ENCODE measurements around the gene STKLD1.
"Not testable (repeated sequence)": the region's sequence is repeated elsewhere in the genome, so short reads cannot be mapped to it uniquely, and the experiment has no call there.

The STKLD1 gene

DNA sequence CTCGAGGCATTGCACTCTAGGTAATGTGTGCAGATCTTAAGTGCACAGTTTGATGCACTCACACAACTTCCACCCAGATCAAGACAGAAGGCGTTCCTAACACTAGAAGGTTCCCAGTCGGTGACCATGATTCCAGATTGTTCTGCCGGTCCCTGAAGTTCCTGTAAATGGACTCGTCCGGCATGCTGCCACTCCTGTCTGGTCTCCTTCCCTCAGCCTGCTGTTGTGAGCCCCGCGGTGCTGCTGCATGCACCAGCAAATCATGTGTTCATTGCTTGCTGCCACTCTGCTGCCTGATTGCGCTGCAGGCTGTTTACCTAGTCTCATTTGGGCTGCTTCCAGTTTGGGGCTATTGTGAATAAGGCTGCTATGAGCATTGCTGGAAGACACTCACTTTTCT is 11.5 kb downstream of the STKLD1 start:
- DNase-seq, result no peak

GRCh38 chr9:133389025-133389557 is 12.9 kb downstream of the STKLD1 start:
- DNase-seq, result no peak

DNA sequence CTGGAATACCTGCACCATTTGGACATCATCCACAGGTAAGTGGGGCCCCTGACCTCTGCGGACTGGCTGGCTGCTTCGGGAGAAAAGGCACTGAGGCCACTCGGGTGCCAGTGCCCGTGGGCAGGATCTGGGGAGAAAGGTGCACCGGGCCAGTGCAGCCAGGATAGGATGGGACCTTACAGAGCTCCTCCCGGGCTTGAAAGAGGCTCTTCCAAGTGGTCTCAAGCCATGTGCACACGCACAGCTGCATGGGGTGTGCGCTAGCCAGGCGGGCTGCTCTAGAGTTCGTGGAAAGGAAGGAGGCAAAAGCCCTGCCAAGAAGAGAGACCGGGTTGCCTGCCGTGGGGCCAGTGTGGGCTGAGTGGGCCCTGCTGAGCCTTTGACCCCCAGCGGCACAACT is 13.4 kb downstream of the STKLD1 start:
- no peak for DNase-seq

DNA sequence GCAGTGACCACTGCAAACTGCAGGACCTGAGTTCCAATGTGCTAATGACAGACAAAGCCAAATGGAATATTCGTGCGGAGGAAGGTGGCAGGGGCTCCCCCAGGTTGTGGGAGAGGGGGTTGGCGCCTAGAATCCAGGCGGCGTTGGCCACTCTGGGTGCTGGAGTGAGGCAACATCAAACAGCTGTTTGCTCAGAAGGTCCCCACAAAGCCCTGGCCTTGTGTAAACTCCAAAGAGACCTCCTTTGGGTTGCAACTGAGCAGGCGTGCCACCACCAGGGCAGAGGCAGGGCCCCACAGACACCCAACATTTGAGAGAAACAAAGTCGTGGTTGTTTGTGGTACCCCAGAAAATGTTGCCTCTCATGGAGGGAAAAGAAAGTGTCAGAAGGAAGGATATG is 14.5 kb downstream of the STKLD1 start:
- DNase-seq, result no peak

- not testable (repeated sequence) for DNase-seq
Measured at GRCh38 chr9:133391449-133391848, 15.3 kb downstream of the STKLD1 start.

GRCh38 chr9:133392308-133392707 is 16.1 kb downstream of the STKLD1 start:
- not testable (repeated sequence) for DNase-seq

DNA sequence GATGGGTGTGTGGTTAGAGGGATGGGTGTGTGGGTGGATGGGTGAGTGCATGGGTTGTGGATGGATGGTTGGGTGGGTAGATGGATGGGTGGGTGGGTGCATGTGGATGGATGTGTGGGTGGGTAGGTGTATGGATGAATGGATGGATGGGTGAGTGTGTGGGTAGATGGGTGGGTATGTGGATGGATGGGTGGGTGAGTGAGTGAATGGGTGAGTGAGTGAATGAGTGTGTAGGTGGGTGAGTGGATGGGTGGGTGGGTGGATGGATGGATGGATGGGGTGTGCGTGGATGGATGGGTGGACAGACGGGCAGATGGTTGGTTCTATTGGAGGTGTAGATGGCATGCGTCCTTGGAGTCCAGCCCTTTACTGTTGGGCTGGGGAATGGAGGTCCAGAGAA is 17.2 kb downstream of the STKLD1 start:
- no peak for DNase-seq

DNA sequence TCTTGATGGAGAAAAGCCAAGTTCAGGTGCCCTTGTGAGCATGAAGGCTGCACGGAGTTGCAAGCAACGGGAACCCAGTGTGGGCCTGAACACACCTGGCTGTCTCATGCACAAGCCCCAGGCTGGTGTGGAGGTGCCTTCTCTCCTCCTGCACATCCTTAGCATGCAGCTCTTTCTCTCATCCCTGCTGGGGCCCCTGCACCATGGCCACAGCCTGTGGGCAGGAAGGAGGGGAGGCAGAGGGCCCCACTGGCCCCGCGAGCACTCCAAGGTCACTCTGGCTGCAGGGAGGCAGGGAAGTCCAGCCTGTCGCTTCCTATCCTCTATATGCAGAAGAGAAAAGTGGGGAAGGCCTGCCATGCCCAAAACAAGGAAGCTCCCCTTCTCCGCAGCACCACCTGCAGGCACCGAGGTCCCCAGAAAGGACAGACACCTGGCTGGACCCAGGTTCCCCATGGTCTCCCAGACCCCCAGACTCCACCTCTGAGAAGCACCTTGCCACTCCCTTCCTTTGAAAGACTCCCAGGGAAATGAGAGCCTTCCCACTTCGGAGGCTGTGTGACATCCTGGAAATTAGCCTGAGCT is 18.6 kb downstream of the STKLD1 start:
- no peak for DNase-seq

DNA sequence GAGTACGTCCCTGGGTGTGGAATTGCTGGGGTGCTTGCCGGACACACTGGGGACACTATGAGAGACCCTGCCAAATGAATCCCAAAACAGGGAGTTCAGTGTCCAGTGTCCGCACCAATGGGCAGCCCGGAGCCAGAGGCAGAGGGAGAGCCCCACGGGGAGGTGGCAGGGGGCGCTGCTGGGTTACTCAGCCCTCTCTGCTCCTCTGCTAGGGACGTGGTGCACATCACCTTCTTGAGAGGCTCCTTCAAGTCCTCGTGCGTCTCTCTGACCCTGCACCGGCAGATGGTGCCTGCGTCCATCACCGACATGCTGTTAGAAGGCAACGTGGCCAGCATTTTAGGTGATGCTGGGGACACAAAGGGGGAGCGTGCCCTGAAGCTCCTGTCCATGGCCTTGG is 20.8 kb downstream of the STKLD1 start:
- no peak for DNase-seq

DNA sequence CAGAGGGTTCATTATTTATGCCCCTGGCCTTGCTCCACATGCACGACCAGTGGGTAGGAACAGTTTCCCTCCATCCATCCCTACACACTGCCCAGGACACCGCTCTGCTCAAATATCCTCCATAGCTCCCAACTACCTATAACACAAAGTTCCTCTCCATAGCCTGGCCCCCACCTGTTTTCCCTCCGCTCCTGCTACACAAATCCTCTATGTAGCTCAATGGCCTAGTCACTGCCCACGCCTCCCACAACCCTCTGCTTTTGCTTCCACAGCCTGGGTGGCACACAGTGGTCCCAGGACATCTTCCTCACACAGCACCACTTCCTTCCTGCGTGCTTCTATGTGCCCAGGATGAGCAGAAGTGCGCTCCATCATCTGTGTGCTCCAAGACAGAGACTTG is 21.2 kb downstream of the STKLD1 start:
- DNase-seq, result no peak

DNA sequence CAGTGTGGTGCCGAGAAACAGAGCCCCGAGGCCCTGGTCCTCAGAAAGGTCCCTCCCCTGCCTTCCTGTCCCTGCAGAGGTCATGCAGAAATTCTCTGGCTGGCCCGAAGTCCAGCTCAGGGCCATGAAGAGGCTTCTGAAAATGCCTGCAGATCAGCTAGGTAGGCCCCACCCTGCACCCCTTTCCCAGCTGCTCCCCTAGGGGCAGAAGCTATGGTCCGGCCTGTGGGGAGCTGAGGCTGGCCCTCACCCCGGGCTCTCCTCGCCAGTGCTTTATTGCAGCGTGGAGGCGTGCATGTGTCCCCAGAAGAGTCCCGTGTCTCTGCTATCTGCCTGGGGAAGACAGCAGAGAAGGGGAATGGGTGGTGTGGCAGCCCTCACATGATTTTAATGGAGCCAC is 21.7 kb downstream of the STKLD1 start:
- DNase-seq, result no peak

DNA sequence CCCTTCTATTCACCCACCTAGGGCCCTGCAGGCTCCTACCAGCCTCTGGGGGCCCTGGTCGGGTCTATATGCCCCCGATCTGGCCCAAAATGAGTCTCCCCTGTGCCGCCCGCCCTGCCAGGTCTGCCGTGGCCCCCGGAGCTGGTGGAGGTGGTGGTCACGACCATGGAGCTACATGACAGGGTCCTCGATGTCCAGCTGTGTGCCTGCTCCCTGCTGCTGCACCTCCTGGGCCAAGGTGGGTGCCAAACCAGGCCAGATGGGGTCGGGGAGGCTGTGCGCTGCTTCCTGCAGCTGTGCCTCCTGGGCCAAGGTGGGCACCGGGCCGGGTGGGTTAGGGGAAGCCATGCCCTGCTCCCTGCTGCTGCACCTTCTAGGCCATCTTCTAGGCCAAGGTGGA is 24.1 kb downstream of the STKLD1 start:
- no peak for DNase-seq

DNA sequence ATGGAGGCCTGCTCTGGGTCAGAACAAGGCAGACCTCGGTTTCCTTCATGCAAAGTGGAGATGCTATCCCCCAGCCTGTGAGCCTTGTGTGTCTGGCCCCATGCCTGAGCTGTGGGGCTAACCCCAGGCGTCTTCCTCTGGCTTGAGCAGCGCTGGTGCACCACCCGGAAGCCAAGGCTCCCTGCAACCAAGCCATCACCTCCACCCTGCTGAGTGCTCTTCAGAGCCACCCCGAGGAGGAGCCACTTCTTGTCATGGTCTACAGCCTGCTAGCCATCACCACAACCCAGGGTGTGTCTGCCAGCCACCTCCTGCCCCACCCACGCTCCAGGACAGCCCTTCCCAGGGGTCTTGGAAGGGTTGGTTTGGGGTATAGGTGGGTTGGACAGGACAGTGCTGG is 25.4 kb downstream of the STKLD1 start:
- no peak for DNase-seq

DNA sequence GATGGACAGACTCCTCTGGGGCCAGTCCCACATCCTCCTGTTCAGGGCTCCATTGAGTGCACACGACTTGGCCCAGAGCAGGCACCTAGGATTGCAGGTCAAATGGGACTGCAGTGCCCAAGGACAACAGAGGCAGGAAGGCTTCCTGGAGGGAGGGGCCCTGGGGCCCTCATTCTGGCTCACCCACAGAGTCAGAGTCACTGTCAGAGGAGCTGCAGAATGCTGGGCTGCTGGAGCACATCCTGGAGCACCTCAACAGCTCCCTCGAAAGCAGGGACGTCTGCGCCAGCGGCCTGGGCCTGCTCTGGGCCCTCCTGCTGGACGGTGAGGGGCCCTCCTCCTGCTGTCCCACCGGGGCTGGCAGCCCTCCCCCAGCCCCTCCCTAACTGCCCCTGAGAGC is 26.5 kb downstream of the STKLD1 start:
- DNase-seq, result no peak

DNA sequence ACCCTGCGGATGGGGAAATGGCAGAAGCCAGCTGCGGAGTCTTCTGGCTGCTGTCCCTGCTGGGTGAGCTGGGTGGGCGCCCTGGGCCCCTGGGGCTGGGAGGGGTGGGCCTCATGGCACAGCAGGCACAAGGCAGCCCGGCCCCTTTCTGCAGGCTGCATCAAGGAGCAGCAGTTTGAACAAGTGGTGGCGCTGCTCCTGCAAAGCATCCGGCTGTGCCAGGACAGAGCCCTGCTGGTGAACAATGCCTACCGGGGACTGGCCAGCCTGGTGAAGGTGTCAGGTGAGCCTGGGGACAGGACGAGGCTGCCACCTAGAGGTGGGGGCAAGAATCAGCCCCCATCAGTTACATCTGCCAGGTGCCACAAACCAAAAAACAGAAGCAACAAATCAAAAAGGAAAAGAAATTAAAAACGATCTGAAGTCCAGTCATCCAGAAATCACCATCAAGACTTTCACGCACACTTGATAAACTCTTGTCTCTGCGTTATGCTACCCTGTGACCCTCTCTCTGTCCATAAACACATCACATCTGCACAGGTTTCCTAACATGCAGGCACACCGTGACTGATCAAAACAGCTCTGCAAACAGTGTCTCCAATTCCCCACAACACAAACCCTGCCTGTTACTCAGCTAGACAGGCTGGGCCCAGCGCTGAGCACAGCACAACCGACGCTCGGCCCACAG is 27.7 kb downstream of the STKLD1 start:
- no peak for DNase-seq

GRCh38 chr9:133404454-133405002 is 28.4 kb downstream of the STKLD1 start:
- no peak for DNase-seq

DNA sequence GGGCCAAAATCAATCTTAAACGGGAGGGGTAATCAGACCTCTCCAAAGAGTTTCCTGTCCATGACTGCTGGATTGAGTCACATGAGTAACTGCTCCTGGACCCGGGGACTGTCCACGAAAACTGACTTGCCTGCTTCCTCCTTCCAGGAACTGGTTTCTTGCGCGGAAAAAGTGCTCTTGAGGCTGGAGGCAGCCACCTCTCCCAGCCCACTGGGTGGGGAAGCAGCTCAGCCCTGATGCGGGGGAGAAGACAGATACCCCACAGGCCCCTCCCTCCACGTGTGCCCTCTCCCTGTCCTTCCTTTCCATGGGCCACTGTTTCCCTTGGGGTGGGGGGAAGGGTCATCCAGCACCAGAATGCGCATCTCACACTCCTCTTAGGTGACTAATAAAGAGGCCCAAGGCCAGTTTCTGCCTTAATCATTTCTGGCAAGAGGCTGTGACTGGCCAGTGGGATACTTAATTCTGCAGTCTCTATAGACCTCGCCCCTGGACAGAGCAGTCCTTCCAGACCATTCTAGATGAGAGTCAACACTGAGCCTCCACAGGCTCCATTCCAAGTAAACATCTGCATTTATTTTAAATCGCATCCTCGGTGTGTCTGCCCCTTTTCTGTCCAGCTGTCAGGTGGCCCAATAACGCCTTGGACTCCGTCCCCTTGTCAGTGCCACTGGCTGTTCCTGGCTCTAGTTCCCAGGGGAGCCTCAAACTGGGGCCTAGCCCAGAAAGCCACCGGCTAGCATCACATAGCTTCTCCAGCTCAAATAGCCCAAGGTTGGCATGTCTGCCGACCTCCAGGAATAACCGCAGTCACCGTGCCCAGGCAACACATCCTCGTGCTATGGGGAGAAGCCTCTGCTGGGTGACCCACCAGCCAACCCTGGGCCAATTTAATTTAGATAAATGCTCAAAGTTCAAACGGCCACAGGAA is 29.6 kb downstream of the STKLD1 start:
- DNase-seq, result no peak

DNA sequence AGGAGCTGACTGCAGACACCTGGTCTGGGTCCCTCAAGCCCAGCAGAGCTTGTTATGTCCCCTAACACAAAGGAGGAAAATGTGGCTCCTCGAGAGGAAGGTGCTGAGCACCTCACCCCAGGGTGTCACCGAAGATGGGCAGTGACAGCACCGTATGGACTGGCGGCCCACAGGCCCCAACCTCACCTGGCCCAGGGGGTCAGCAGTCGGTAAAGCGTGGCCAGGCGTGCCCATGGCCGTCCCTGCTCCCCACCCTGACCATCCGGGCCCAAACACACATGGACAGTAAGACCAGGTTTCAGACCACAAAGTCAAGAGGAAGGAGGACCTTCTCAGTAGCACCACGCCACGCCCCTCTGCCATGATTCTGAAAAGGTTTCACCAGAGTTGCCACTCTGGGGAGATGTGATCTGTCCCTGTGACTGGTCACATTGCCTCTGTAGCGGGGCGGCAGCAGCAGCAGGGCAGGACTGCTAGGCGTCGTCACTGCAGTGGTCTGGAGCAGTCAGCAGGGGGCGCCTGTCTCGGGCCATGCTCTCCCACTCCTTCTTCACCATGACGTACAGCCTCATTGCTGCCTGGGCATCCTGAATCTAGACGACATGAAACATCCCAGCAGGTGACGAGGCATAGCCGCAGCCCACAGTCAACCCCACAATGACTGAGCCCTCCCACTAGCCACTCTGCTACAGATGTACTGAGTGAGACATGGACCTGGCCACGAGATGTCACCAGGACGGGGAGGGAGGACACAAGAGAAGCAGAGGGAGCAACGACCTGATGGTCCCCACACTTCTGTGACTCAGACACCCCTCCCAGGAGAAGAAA is 30.5 kb downstream of the STKLD1 start:
- DNase-seq, result peak; percentile 23 to 64

DNA sequence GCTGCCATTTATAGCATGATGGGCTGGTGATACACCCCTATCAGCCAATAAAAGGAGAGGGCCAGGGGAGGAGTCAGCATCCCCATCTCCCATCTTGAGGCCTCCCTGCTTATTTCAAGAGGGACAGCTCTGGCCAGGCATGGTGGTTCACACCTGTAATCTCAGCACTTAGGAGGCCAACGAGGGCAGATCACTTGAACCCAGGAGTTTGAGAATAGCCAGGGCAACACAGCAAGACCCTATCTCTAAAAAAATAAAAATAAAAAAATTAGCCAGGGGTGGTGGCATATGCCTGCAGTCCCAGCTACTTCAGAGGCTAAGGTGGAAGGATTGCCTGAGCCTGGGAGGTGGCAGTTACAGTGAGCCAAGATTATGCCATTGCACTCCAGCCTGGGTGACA is 31.9 kb downstream of the STKLD1 start:
- DNase-seq, result no peak

DNA sequence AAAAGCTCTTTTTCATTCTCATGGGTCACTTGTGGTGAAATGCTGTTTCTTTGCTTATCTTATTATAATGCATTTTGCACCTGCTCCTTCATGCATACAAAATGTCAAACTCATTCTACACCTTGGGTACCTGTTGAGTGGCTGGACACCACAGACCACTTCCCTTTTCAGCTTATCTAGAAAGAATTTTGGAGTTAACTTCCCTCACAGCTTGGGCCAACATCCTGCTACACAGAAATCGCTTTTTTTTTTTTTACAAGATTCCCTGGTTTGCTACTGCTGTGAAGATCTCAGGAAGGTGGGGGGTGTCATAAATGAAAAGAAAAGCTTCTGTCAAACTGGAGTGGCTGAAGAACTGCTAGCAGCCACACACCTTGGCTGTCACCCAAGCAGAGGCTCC is 39.0 kb downstream of the STKLD1 start:
- no peak for DNase-seq

DNA sequence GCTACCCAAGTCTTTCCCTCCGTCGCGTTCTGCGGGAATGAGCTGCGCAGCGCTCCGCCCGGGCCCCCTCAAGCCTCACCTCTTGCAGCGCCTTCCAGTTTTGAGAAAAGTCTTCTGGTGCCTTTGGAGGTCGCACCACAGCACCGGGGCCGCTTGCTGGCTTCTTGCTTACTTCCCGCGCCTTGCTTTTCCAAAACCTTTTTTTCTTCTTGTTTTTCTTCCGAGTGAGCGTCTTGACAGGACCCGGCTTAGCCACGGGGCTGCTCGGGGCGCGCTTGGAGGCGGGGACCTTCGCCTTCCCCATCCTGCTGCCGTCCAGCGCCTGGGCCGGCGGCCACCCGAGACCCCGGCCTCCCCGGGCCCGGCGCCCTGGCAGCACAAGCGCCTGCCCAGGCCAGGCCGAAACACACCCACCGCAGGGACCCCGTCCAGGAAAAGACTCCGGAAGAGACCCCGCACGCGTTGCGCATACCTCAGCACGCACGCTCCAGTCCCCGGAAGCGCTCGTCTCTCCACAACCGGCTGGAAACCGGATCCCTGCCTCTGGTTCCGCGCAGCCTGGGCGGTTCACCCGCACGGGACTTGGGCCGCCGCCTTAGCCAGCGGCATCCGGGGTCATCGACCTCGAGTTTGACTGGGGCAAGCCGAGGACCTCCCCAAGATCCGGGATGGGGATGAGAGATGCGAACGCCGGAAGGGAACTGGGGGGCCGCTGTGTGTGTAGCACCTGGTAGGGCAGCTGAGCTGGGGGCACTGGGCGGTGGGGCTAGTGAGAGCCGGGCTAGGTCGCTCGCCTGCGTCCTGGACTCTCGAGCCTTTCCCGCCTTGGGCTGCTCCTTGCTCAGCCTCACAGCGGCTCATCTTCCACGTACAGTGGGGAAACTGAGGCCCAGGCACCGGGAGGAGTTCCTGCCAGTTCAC is 41.6 kb downstream of the STKLD1 start, which contains the start of gene REXO4:
Gene REXO4, minus strand, starts transcription at position 470 of the 921 bp plus-strand sequence. Its CDS starts 166 bp downstream, at position 304.
- DNase-seq, result peak; percentile 75 to 78

Measured in hippocampal formation (tissue), 2 donors.